ENCODE results near the gene CACHD1. TPM values are rescaled to one million over a fixed set of nuclear protein-coding genes. Genes with fewer than 3 reads are reported as not detected.
A peak's percentile ranks its signal among the peaks of the same experiment; 100 is the strongest.

CACHD1 gene
- total and polyA plus RNA-seq, 5 donors from 2014 or later, result 0.22 to 0.46 (median 0.27) TPM; not detected in 1

- DNase-seq (peak in 2 of 3 donors; percentile 42 to 62), ATAC-seq (ENCODE audit: low read depth in 2 of 2) (peak; percentile 50 to 66)
- Mint-ChIP-seq H3K4me1 (peaks cover 0 to 8% (median 2%) of the 10 kb centered on the region in 4 donors), H3K9me3 (no peaks in the 10 kb centered on the region), H3K4me3 (no peak overlapping the region), H3K36me3 (no peaks in the 10 kb centered on the region), H3K27ac (peak overlapping the region in 1 of 3 donors; percentile 29), H3K27me3 (peaks cover 14% of the 10 kb centered on the region)
- Histone ChIP-seq H3K9me3 (ENCODE audit: control insufficient read depth in 2 of 2, low read length in 2 of 2) (no peaks in the 10 kb centered on the region), H3K27me3 (ENCODE audit: control insufficient read depth, insufficient read depth, low read length) (peaks cover 6% of the 10 kb centered on the region), H3K4me3 (ENCODE audit: low read depth, low read length) (no peak overlapping the region), H3K27ac (ENCODE audit: insufficient read depth, low read length, poor library complexity, severe bottlenecking) (no peak overlapping the region), H3K36me3 (ENCODE audit: control insufficient read depth, insufficient read depth, low read length) (no peaks in the 10 kb centered on the region), H3K4me1 (ENCODE audit: control insufficient read depth, insufficient read depth, low read length, poor library complexity, severe bottlenecking) (no peaks in the 10 kb centered on the region)
Measured at GRCh38 chr1:64686828-64687724, 217.1 kb downstream of the CACHD1 start.

GRCh38 chr1:64687725-64688327, 217.9 kb downstream of the CACHD1 start:
- Histone ChIP-seq H3K27me3 (ENCODE audit: control insufficient read depth, insufficient read depth, low read length) (peaks cover 6% of the 10 kb centered on the region), H3K4me1 (ENCODE audit: control insufficient read depth, insufficient read depth, low read length, poor library complexity, severe bottlenecking) (no peaks in the 10 kb centered on the region), H3K27ac (ENCODE audit: insufficient read depth, low read length, poor library complexity, severe bottlenecking) (no peak overlapping the region), H3K36me3 (ENCODE audit: control insufficient read depth, insufficient read depth, low read length) (no peaks in the 10 kb centered on the region), H3K4me3 (ENCODE audit: low read depth, low read length) (no peak overlapping the region), H3K9me3 (ENCODE audit: control insufficient read depth in 2 of 2, low read length in 2 of 2) (no peaks in the 10 kb centered on the region)
- Mint-ChIP-seq H3K27ac (no peak overlapping the region), H3K4me1 (peaks cover 0 to 11% (median 2%) of the 10 kb centered on the region in 4 donors), H3K27me3 (peaks cover 7% of the 10 kb centered on the region), H3K4me3 (no peak overlapping the region), H3K36me3 (no peaks in the 10 kb centered on the region), H3K9me3 (no peaks in the 10 kb centered on the region)
- ATAC-seq (ENCODE audit: low read depth in 2 of 2) (no peak), DNase-seq (peak in 1 of 3 donors; percentile 10)

GRCh38 chr1:64691626-64692025, 221.7 kb downstream of the CACHD1 start:
- Mint-ChIP-seq H3K9me3 (no peaks in the 10 kb centered on the region), H3K36me3 (no peaks in the 10 kb centered on the region), H3K27ac (peak overlapping the region in 2 of 3 donors; percentile 1 to 69), H3K4me1 (peaks cover 0 to 11% (median 2%) of the 10 kb centered on the region in 4 donors), H3K27me3 (peaks cover 2% of the 10 kb centered on the region), H3K4me3 (peak overlapping the region in 1 of 4 donors; percentile 50)
- Histone ChIP-seq H3K4me1 (ENCODE audit: control insufficient read depth, insufficient read depth, low read length, poor library complexity, severe bottlenecking) (no peaks in the 10 kb centered on the region), H3K27ac (ENCODE audit: insufficient read depth, low read length, poor library complexity, severe bottlenecking) (no peak overlapping the region), H3K9me3 (ENCODE audit: control insufficient read depth in 2 of 2, low read length in 2 of 2) (no peaks in the 10 kb centered on the region), H3K27me3 (ENCODE audit: control insufficient read depth, insufficient read depth, low read length) (peaks cover 9% of the 10 kb centered on the region), H3K36me3 (ENCODE audit: control insufficient read depth, insufficient read depth, low read length) (no peaks in the 10 kb centered on the region), H3K4me3 (ENCODE audit: low read depth, low read length) (no peak overlapping the region)
- peak in 1 of 3 donors; percentile 61 for DNase-seq
- peak in 1 of 2 donors; percentile 47 for ATAC-seq (ENCODE audit: low read depth in 2 of 2)

- Histone ChIP-seq H3K4me1 (ENCODE audit: control insufficient read depth, insufficient read depth, low read length, poor library complexity, severe bottlenecking) (no peaks in the 10 kb centered on the region), H3K27me3 (ENCODE audit: control insufficient read depth, insufficient read depth, low read length) (peaks cover 9% of the 10 kb centered on the region), H3K9me3 (ENCODE audit: control insufficient read depth in 2 of 2, low read length in 2 of 2) (no peaks in the 10 kb centered on the region), H3K27ac (ENCODE audit: insufficient read depth, low read length, poor library complexity, severe bottlenecking) (no peak overlapping the region), H3K4me3 (ENCODE audit: low read depth, low read length) (no peak overlapping the region), H3K36me3 (ENCODE audit: control insufficient read depth, insufficient read depth, low read length) (no peaks in the 10 kb centered on the region)
- Mint-ChIP-seq H3K4me3 (no peak overlapping the region), H3K27me3 (no peaks in the 10 kb centered on the region), H3K36me3 (no peaks in the 10 kb centered on the region), H3K9me3 (no peaks in the 10 kb centered on the region), H3K4me1 (peaks cover 0 to 7% (median 2%) of the 10 kb centered on the region in 4 donors), H3K27ac (no peak overlapping the region)
- DNase-seq (no peak), ATAC-seq (ENCODE audit: low read depth in 2 of 2) (no peak)
Measured at GRCh38 chr1:64692911-64693310, 223.0 kb downstream of the CACHD1 start.

- Histone ChIP-seq H3K36me3 (ENCODE audit: control insufficient read depth, insufficient read depth, low read length) (no peaks in the 10 kb centered on the region), H3K4me3 (ENCODE audit: low read depth, low read length) (no peak overlapping the region), H3K27me3 (ENCODE audit: control insufficient read depth, insufficient read depth, low read length) (peaks cover 9% of the 10 kb centered on the region), H3K27ac (ENCODE audit: insufficient read depth, low read length, poor library complexity, severe bottlenecking) (no peak overlapping the region), H3K4me1 (ENCODE audit: control insufficient read depth, insufficient read depth, low read length, poor library complexity, severe bottlenecking) (no peaks in the 10 kb centered on the region), H3K9me3 (ENCODE audit: control insufficient read depth in 2 of 2, low read length in 2 of 2) (no peaks in the 10 kb centered on the region)
- Mint-ChIP-seq H3K36me3 (no peaks in the 10 kb centered on the region), H3K27ac (no peak overlapping the region), H3K27me3 (no peaks in the 10 kb centered on the region), H3K4me1 (peaks cover 0 to 7% (median 2%) of the 10 kb centered on the region in 4 donors), H3K4me3 (no peak overlapping the region), H3K9me3 (no peaks in the 10 kb centered on the region)
- no peak for DNase-seq
- no peak for ATAC-seq (ENCODE audit: low read depth in 2 of 2)
Measured at GRCh38 chr1:64693406-64693805, 223.5 kb downstream of the CACHD1 start.

GRCh38 chr1:64696879-64697278, 226.9 kb downstream of the CACHD1 start:
- no peaks in the 10 kb centered on the region for H3K36me3 ChIP-seq (ENCODE audit: control insufficient read depth, insufficient read depth, low read length)
- H3K27me3 ChIP-seq (ENCODE audit: control insufficient read depth, insufficient read depth, low read length), result peaks cover 6% of the 10 kb centered on the region
- no peak overlapping the region for H3K27ac Mint-ChIP-seq
- no peak overlapping the region for H3K4me3 Mint-ChIP-seq
- H3K4me1 Mint-ChIP-seq, result peaks cover 0 to 3% (median 0%) of the 10 kb centered on the region in 4 donors
- H3K4me3 ChIP-seq (ENCODE audit: low read depth, low read length), result no peak overlapping the region
- no peaks in the 10 kb centered on the region for H3K36me3 Mint-ChIP-seq
- no peaks in the 10 kb centered on the region for H3K27me3 Mint-ChIP-seq
- H3K27ac ChIP-seq (ENCODE audit: insufficient read depth, low read length, poor library complexity, severe bottlenecking), result no peak overlapping the region
- no peaks in the 10 kb centered on the region for H3K4me1 ChIP-seq (ENCODE audit: control insufficient read depth, insufficient read depth, low read length, poor library complexity, severe bottlenecking)
- no peaks in the 10 kb centered on the region for H3K9me3 ChIP-seq (ENCODE audit: control insufficient read depth in 2 of 2, low read length in 2 of 2)
- DNase-seq (no peak), ATAC-seq (ENCODE audit: low read depth in 2 of 2) (no peak)
- H3K9me3 Mint-ChIP-seq, result no peaks in the 10 kb centered on the region

GRCh38 chr1:64699327-64699726, 229.4 kb downstream of the CACHD1 start:
- no peak for DNase-seq
- Mint-ChIP-seq H3K36me3 (no peaks in the 10 kb centered on the region), H3K4me1 (no peaks in the 10 kb centered on the region), H3K27me3 (no peaks in the 10 kb centered on the region), H3K4me3 (no peak overlapping the region), H3K27ac (no peak overlapping the region), H3K9me3 (peaks cover 0 to 2% (median 0%) of the 10 kb centered on the region in 7 donors)
- peaks cover 2% of the 10 kb centered on the region for H3K27me3 ChIP-seq (ENCODE audit: control insufficient read depth, insufficient read depth, low read length)
- no peak overlapping the region for H3K27ac ChIP-seq (ENCODE audit: insufficient read depth, low read length, poor library complexity, severe bottlenecking)
- no peaks in the 10 kb centered on the region for H3K36me3 ChIP-seq (ENCODE audit: control insufficient read depth, insufficient read depth, low read length)
- no peaks in the 10 kb centered on the region for H3K4me1 ChIP-seq (ENCODE audit: control insufficient read depth, insufficient read depth, low read length, poor library complexity, severe bottlenecking)
- H3K4me3 ChIP-seq (ENCODE audit: low read depth, low read length), result no peak overlapping the region
- H3K9me3 ChIP-seq (ENCODE audit: control insufficient read depth in 2 of 2, low read length in 2 of 2), result no peaks in the 10 kb centered on the region
- no peak for ATAC-seq (ENCODE audit: low read depth in 2 of 2)
